GM19193 (cell line): ENCODE results near the gene IGFL1.

Source experiments
- POLR2A ChIP-seq: IDR thresholded peaks from 4 replicates; pipeline ENCODE4 v1.6.1; 2011; ENCODE audit not compliant: insufficient read depth, insufficient read length; ENCODE audit errors: extremely low read depth

IGFL1 gene

DNA sequence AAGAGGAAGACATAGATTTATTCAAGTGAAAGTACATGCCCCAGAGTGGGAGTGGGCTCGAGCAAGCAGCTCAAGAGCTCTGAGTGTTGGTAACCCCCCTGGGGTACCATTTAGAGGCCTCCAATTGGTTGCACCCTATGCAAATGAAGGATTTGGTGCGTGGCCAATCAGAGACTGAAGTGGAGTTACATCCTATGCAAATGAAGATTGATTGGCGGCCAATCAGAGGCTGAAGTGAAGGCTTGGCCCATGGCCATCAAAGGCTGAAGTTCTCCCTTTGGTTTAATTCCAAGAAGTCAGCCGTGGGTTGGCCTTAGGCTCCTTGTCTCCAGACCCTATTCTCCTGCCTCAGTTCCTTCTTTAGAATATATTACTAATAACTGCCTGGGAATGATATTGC is 12.9 kb upstream of the IGFL1 start:
- no peak for TF ChIP-seq POLR2A

DNA sequence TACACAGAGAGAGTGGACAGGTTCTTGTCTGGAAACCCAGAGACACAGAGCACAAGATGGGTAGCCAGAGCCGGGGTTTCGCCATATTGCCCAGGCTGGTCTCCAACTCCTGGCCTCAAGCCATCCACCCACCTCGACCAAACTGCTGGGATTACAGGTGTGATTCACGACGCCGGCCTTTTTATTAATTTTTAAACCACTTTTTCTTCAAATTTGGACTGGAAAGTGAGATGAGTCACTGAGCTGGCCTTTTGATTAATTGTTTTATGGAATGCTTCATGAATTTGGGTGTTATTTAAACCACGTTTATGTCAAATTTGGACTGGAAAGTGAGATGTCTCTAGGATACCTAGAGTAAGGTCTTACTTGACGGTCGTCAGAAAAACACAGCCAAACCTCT is 12.1 kb upstream of the IGFL1 start:
- no peak for TF ChIP-seq POLR2A

DNA sequence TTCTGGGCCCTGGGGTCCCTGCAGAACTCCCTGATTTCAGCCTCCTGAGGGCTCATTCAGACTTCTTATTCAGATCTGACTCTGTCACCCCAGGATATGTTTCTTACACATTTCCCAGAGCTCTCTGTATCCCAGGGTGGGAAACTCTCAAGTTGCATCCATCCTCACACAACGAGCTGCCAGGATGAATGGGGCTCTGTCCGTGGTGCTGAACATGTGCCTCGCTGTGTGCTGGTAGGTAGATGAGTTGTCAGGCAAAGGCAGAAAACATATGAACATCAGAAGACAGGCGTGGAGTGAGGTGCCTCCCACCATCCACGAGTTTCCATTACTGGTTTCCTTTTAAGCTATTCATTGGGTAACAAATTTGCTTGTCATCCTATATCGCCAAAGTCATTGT is 11.4 kb upstream of the IGFL1 start:
- no peak for TF ChIP-seq POLR2A

DNA sequence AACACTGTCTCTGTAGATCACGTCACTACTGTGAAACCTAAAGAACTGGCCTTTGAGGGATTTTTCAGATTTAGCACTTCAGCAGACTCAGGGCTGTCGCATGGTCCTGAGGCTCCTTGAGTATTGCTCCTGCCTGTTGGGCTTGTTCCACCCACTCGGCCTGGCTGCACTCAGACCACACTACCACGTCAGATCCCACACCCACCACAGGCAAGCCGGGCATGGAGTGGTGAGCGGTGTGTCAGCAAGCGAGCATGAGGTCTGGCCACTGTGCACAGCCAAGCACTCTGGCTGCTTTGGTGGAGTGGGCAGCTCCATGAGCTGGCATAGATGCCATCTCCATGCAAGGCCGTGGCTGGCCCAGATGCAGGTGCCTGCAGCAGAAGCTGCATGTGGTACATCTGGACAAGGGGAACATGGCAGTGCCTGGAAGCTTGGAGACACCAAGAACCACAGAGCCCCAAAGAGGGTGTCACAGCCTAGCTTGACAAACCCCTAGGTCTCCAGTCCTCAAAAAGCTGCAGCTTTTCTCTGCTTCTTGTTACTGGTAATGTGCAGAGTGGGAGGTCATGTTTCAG is 9.4 kb upstream of the IGFL1 start:
- TF ChIP-seq POLR2A: no peak

DNA sequence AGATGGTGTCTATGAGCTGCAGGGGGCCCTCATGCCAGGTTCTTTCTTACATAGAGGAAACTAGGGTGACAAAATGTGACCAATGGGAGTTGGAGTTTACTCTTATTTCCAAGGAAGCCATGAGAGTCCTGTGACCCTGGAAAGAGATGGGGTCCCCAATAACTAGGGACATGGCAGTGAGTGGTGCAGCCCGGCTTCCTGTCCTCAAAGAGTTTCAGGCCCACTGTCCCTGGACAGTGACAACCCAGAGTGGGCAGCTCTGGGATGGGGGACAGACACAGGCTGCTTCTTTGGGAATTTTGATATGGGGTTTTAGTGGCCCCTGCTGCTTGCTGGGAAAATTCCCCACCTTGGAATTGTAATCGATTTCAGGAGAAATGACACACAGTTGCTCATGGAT is 8.4 kb upstream of the IGFL1 start:
- TF ChIP-seq POLR2A: no peak

DNA sequence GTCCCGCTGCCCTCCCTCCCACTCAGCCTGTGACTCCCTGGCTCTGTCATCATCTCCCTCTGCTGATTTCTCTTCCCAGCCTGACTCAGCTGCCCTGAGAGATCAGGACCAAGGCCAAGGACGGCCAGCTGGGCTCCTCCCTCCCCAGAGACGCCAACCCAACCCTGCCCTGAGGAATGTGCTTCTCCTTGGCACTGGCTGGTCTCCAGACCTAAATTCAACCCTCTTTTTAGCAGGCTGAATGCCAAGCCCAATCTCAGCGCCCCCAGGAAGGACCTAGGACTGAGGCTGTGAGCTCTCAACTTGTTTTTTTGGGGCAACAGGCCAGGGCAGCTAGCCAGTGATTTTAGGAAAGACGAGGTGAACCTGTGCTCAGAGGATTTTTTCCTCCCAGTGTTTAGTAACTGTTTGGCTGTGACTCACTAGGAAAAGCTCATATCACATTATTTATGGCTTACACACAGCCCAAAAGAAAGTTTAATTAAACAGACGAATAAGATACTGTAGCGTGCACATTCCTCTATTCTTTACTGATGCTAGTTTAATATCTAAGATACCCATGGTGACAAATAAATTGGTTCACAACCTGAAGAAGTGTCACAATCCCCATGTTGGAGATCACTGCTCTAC is 7.4 kb upstream of the IGFL1 start:
- no peak for TF ChIP-seq POLR2A

GRCh38 chr19:46224773-46225172 is 4.8 kb upstream of the IGFL1 start:
- TF ChIP-seq POLR2A: no peak

GRCh38 chr19:46225558-46226004 is 4.0 kb upstream of the IGFL1 start:
- TF ChIP-seq POLR2A: no peak

- TF ChIP-seq POLR2A: no peak
Observed at GRCh38 chr19:46226438-46226973, 3.0 kb upstream of the IGFL1 start.

DNA sequence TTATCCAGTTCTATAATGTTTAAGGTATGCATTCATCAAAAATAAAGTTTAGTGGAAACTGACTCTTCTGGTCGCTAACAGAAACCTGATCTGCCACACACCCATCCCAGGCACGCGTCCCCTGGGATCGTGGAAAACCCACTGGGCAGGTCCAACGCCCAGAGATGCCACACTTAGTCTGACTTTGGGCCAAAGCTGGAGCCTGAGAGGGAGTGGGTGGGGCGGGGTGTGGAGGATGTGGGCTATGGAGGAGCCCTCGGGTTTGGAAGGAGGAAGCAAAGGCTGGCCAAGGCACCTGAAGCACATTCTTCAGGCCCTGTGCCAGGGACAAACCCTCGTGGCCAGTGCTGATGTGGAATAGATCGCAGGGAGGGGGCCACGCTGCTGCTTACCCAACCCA is 2.5 kb downstream of the IGFL1 start:
- no peak for TF ChIP-seq POLR2A

GRCh38 chr19:46232468-46232867 is 2.9 kb downstream of the IGFL1 start:
- TF ChIP-seq POLR2A: no peak

DNA sequence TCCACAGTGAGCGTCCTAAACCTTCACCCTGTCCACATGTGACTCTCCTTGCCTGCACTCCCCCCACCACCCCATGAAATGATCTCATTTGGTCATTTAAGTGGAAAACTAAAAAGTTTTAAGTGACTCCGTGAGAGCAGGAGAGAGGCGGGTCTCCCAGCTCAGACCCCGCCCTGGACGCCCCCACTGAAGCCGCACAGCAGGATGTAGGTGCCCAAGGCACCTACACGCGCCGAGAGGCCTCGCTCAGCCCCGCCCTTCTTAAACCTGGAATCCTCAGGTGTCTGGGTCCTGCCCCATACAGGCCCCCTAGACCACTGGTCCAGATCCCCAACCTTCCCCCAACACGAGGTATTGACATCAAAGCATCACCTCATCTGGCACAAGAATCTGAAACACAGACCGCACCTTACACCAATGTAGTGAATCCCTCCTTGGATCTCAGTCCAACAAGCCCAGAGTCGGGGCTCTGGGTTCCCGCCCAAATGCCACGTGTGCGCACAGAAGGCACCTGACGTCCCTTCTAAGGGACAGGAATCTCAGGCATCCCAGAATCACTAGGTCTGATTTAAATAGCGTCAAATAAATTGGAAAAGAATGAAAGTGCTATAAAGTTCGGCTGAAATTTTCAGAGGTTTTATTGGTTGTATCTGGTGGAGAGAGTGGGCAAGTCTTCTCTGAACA is 3.5 kb downstream of the IGFL1 start:
- TF ChIP-seq POLR2A: no peak

- TF ChIP-seq POLR2A: no peak
Observed at GRCh38 chr19:46239193-46240024, 9.9 kb downstream of the IGFL1 start.

- TF ChIP-seq POLR2A: no peak
Observed at GRCh38 chr19:46240693-46241092, 11.2 kb downstream of the IGFL1 start.

GRCh38 chr19:46241626-46242025 is 12.1 kb downstream of the IGFL1 start:
- no peak for TF ChIP-seq POLR2A
